Activated T-helper 9 cell treated with anti-CD3 and anti-CD28 coated beads, Interleukin-2, amount 50 U/mL, for 16 hours (primary cell): ENCODE measurements around the gene EPN3.

ENCODE experiments used
- DNase-seq: peaks from one replicate; pipeline ENCODE4 v3.0.0-alpha.2; 2020; ENCODE audit warnings: low read depth

The EPN3 gene

DNA sequence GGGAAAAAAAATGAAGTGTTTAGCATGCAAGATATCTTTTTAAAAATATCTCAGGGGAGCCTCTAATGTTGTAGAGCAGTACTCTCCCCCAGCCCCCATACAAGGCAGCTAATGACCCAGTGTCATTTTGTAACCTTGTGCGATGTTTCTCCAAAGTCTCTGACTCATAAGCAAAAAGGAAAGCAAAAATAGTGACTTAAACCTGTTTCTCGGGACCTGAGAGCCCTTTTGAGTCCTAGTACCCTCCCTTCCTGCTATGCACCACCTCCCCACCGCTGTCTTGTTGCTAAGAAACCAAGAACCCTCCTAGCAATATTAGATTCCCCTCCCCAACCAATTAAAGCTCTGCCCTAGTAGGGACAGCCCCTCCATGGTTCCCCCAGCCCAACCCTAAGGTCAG is 21.5 kb upstream of the EPN3 start:
- peak; percentile 13 for DNase-seq

DNA sequence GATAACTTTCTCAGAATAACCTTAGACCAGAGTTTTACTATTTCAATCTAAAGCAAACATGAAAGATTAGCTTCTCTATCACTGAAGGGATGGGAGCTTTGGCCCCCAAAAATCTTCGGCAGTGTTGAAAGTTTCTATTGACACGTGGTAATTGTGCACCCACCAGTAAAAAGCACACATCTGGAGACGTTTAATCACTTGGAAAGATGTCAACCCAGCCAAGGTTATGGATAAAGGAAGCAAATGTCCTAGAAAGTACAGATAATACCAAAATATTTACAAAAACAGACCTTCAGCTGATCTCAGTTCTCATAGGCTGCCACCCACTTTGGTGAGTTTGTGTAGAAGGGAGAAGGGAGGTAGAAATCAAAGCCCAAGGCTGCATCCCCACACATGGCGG is 19.0 kb upstream of the EPN3 start:
- DNase-seq, result no peak

DNA sequence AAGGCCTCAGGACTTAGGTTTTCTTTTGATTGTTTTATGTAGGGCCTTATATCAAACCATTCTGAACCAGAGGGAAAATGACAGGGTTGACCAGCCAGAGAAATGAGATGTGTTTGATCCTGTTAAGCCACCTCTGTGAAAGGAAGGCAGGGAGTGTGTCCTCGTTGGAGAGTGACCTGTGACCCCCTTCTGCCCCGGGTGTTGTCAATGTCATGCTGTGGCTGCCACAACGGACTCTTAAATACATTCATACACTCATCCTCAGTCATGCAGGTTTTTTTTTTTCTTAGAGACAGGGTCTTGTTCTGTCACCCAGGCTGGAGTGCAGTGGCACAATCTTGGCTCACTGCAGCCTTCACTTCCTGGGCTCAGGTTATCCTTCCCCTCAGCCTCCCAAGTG is 18.1 kb upstream of the EPN3 start:
- DNase-seq, result no peak

DNA sequence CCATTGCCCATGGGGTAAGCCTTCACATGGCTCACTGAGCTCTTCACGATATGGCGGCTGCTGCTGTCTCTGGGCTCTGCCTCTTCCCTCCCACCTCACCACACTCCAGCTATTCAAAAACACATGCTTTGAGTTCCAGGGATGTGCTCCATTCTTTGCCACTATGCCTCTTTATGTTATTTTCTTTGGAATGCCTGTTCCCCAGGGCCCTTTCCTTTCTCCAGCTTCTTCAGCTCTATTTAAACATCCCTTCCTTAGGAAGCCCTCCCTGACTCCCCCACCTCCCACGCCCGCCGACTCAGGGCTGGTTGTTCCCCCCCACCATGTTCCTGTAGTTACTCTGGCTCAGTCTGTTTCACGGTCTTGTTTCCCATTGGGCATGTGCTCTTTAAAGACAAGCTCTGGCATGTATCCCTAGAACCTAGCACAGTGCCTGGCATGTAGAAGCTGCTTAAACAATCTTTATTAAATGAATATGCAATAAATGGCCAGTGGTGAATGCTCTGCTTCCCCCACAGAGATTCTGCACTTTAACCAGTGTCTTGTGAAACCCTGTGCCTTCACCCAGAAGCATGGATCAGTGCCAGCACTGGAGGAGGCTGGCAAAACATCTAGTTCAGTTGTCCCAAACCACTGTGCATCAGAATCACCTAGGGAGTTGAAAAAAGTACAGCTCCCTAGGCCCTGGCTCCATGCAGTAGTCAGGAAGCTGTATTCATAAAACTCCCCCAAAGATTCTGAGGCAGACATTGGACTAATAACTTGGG is 17.4 kb upstream of the EPN3 start:
- no peak for DNase-seq

DNA sequence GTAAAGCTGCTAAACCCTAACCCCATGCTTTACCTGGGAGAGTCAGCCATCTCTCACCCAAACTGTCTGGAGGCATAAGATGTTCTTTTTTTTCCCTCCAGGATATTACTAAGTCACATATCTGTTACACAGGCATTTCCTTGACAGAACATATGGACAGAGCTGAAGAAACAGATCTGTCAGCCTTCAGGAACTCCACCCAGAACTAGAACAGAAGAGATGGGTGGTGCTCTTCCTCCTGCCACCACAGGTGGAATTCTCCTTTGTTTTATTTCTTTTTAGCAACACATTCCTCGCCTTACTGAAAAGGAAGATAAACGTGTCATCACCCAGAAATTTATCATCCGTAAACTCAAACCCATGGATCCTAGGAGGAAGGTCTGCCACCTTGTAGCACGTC is 15.5 kb upstream of the EPN3 start:
- no peak for DNase-seq

DNA sequence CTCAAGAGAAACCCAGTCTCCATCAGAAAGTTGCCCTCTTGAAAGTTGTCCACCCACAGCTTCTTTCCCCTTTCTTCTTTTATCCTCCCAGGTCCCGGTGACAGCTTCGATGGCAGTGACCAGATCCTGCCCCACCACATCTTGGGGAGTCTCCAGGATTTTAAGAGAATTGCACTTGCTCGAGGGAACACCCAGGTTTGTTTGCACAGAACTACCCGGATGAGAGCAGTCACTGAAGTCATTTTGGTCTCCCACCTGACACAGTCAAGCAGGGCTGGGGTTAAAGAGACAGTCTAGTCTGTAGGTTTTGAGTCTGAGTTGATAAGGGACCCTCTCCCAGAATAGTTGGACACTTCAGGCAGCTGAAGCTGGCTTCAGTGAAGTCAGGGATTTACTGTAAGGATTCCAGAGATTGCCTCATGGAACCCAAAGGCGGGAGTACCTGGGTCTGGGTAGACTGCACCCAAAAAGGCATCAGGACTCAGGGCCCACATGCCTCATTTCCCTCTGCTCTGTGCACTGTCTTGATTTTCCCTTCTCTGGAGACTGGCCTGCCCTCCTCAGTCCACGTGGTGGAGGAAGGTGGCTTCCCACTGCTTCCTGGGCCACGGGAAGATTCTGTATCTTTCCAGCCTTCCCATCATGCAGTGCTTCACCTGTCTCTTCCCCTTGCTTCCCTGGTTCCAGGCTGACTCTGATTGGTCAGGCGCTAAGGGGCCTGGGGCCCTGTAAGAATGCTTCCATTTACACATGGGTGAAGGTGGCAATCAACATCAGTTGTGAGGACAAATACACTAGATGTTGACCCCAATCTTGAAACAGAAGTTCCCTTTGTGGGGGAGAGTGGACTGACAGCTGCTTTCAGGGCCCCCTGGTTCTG is 14.8 kb upstream of the EPN3 start:
- DNase-seq, result no peak

DNA sequence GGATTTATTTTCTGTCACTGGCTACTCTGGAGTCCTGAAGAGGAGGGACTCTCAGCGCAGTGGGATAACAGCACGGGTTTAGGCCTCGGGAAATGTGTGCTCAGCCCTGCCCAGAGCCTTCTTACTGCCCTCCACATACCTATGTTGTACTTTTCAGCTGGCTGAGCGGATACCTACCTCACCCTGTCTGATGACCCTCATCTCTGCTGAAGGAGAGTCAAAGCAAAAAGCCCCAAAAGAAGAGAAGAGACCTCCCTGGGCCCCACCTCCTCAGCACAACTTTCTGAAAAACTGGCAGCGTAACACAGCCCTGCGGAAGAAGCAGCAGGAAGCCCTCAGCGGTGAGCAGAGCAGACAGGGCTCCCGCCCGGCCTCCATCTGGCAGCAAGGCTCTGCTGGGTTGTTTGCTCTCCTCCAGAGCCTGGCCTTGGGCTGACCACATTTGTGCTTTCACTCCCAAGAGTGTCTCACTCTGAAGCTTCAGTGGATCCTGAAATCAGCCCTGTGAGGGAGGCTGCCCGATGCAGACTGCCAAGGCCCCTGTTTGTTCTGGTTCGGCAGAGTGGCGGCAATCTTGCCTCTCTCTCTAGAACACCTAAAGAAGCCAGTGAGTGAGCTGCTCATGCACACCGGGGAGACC is 14.0 kb upstream of the EPN3 start:
- no peak for DNase-seq

DNA sequence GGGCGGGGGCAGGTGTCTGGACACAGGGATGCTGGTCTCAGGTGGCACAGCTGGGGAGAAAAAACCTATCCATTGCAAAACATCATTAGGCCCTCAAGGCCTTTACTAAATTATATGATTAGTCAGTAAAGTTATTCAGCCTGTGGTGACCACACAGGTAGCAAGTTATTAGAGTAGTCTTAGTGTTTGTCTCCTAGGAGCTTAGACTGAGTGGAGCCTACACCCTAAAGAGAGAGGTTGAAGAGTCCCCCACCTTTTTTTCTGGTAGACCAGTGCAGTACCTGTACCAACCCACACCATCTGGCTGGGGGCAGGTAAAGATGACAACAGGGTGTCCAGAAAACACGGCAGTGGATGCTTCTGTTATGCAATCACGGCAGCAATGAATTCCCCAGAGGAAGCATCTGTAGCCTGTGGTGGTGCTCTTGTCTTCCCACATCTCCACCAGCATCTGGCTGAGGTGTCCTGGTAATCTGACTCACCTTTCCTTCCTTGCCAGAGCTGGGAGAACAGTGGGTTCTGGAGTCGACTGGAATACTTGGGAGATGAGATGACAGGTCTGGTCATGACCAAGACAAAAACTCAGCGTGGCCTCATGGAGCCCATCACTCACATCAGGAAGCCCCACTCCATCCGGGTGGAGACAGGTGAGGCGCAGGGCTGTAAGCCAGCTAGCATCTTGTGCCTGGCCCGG is 13.2 kb upstream of the EPN3 start:
- DNase-seq, result no peak

DNA sequence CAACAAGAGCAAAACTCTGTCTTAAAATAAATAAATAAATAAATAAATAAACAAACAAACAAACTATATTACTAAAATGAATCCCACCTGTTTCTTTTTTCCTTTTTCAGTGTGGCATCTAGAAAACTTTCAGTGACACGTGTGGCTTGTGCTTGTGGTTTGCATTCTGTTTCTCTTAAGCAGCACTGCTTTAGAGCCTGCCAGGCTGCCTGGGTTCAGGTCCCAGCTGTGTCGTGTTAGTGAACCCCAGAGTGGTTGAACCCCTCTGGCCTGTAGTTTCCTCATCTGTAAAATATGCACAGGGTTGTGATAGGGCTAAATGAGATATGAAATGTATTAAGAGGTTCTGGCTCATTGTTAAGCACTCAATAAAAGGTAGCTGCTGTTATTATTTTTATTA is 12.1 kb upstream of the EPN3 start:
- DNase-seq, result no peak

DNA sequence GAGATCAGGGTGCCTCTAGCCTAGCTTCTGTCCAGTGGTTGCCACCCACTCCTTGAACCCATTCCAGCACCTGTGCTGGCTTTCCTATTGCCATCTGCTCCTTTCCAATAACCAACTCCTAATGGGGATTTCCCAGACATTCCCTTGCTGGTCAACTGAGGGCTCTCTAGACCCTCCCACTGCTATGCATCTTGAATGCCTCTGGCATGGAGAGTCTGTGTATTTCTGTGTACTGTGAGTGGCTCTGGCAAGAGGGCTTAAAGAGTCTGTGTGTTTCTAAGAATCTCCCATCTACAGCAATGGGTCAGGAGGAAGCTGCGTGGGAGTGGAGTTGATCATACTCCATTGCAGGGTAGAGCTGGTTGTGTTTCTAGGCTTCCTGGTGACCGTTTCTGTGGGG is 11.0 kb upstream of the EPN3 start:
- DNase-seq, result no peak

DNA sequence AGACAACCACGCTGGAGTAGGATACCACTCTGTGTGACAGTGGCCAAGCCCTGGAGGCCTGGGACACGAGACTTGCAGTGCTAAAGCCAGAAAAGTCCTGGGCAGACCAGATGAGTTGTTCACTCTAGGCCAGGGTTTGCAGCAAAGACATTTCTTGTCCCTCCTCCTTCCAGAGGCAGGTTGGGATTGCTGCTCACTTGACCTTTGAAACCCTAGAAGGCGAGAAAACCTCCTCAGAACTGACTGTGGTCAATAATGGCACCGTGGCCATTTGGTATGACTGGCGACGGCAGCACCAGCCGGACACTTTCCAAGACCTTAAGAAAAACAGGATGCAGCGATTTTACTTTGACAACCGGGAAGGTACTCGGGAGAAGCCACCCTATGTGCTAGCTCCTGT is 9.8 kb upstream of the EPN3 start:
- no peak for DNase-seq

DNA sequence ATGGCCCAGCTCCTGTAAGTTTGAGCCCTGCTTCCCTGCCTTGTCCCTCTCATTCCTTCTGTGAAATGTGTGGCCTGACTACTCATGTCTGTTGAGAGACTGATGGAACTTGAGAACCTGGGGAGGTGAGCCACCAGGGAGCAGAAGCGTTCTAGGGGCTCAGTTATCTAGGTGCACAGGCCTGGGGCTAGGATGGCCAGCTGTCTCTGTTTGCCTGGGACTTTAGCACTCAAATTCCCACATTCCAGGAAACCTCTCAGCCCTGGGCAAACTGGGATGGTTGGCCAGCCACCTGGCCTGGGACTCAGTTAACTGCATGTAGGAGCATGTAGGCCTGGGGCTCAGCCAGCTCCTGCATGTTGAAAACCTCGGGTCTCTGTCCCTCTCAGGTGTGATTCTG is 9.3 kb upstream of the EPN3 start:
- DNase-seq, result no peak

DNA sequence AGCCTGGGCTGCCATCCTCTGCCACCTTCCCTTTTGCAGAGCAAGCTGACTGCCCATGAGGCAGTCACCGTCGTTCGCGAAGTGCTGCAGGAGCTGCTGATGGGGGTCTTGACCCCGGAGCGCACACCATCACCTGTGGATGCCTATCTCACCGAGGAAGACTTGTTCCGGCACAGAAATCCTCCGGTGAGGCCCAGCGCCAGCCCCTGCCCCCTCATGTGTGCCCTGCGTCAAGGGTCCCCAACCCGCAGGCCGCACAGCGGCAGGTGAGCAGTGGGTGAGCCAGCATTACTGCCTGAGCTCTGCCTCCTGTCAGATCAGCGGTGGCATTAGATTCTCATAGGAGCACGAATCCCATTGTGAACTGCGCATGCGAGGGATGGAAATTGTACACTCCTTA is 7.7 kb upstream of the EPN3 start:
- DNase-seq, result no peak

DNA sequence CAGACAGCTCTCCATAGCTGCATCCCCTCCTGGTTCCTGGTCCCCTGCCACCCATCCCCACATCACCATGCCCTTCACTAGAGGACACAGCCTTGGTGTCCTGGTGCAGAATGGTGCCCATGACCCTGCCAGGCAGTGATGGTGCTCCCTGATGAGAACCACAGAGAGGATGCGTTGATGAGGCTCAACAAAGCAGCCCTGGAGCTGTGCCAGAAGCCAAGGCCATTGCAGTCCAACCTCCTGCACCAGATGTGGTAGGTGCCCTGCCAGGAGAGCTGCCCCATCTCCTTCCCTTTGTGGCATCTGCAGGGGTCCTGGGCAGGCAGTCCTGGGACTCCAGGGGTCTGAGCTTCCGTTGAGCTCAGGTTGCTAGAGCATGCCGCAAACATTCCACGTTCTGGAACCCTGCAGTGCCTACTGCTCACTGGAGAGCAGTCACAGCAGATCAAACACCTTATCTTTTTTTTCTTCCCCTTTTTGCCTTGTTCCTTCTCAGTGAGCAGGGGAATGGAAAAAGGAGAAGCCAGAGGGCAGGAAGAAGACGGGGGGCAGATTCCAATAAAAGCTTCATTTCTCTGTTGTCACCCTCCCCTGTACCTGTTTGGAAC is 5.3 kb upstream of the EPN3 start:
- no peak for DNase-seq

DNA sequence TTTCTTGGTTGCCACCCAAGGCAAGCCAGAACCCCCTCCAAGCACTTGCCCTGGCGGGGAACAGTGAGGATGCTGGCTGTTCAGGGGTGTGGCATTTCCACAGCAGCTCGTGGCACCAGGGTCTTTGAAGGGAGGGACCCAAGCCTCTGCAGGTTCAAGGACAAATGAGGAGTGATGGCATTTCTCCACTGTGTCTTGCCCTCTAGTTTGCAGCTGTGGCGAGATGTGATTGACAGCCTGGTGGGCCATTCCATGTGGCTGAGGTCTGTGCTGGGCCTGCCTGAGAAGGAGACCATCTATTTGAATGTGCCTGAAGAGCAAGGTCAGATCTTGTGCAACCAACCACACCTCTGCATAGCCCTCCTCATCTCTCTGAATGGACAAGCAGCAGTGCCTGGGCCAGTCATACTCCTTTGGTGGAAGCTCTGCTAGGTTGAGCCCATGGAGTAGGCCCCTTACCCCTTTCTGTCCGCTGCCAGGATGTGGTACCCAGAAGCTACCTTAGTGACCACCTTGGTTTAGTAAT is 4.5 kb upstream of the EPN3 start:
- DNase-seq, result no peak

DNA sequence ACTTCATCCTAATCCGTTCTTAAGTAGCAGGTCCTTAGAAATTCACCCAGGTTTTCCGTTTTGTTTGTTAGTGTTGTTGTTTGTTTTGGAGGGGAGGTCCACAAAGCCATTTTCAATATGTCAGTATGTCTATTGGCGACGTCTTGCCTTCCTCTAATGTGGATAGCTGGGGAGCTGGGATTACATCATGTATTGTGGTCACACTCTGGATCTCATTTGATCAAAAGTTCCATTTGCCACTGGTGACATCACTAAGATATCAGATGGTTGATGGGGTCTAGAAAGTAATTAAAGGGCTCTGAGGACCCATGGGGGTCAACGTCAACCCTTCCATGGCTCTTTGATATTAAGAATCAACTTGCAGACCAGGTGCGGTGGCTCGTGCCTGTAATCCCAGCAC is 2.7 kb upstream of the EPN3 start:
- no peak for DNase-seq

DNA sequence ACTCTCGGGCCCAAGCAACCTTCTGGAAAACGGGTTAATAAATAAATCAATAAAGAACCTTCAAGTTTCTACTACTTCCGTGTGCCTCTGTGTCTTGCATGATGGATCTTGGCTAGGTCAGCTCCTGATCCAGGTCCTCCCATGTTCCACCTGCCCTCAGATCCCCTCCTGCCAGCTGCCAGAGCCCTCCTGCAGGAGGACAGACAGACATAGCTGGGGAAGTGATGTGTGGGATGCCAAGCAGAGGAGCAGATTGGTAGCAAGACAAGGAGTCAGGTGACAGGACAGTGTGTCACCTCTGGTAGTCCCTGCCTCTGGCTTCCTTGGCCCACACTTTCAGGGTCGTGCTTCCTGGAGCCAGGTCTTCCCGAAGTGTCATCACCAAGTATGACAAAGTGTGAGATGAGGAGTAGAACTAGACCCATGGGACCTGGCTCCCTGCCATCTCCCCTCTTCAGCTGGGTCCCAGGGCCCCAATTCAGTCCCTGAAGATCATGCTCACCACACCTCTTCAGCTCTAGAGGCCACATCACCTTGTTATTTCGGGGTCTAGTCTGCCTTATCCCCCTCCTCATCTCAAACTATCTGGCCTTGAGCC is 1.0 kb upstream of the EPN3 start:
- no peak for DNase-seq

DNA sequence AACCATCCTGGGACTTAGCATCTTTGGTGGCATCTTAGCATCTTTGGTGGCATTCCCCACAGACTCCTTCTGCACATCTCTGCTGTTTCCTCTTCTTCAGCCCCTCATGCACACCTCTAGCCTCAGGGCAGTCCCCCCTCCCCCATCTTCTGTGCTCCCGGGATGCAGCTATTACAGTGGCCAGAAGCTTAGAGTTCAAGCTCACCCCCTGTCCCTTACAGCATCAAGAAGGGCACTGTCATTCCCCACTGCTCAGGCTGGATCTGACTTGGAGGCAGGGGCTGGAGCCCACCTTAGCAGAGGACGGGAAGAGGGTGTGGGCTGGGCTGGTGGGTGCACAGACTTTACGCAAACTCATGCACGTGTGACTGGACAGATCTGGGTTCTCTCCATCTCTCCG is 650 bp downstream of the EPN3 start:
- no peak for DNase-seq

DNA sequence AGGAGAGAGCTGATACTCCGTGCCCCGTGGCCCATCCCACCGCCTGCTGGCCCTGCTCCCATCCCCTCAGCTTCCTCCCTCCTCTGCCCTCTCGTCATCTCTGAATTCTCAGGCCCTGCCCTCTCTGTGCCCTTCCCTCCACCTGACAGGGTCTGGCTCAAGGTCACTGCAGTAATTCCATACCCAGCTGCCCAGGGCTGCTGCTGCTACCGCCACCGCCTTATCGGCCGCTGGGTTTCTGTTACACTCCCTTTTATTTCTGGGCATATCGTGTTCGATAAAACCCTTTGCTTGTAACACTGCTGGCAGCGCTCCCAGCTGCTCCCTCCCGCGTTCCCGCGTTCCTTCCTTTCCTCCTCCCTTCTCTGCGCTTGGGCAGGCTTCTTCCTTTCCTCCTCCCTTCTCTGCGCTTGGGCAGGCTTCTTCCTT is 1.2 kb downstream of the EPN3 start:
- DNase-seq, result no peak

DNA sequence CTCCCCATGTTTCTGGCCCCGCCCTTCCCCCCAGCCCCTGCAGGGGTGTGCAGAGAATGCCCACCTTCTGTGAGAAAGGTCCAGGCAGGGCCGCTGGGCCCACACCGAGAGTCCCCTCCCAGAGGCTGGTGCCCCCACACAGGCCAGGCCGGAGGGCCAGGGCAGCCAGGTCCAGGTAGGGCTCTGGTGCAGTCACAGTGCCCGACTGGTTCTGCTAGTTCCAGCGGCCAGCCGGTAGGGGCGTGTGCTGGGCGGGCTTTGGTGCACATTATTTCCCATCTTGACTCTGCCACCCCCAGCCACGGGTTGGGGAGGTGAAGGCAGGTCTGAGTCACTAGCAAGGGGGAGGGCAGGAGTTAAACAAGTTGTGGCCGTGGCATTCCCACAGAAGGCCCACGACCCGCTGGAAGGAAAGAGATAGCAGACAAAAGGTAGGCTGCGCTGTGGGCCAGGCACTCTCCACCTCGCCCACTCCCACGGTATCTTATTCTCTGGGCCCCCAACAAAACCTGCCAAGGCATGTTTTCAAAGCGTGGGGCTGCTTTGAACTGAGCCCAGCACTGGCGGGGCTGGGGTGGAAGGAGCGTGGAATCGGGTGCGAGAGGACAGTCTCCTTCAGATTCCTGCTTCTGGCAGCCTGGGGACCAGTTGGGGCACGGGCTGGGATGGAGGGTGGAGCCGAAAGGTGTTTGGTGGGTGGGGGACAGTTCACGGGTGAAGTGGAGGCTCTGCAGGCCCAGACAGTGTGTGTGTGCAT is 1.9 kb downstream of the EPN3 start:
- no peak for DNase-seq

DNA sequence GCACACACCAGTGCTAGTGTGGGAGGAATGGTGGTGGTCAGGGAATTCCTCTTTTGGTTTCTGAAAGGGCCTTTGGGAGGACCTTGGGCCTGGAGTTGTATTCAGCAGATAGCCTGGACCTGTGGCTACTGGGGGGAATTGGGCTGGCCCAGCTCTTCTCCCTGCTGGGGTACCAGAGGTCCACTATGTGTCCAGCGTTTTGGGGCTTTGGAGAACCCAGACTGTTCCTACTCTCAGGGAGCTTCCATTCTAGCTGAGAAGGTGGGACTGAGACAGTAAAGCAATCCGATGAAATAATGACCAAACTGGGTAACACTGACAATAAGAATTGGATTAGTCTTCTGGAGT is 2.4 kb downstream of the EPN3 start:
- no peak for DNase-seq
